OCI-M1 (cell line): ENCODE measurements around the gene ODF4.
A peak's percentile ranks its signal among the peaks of the same experiment; 100 is the strongest.
"Not testable (repeated sequence)": the region's sequence is repeated elsewhere in the genome, so short reads cannot be mapped to it uniquely, and the experiment has no call there.

Experiments used
- DNase-seq: peaks from one replicate; lab custom pipeline; 2025; lab: John Stamatoyannopoulos, UW

The ODF4 gene

DNA sequence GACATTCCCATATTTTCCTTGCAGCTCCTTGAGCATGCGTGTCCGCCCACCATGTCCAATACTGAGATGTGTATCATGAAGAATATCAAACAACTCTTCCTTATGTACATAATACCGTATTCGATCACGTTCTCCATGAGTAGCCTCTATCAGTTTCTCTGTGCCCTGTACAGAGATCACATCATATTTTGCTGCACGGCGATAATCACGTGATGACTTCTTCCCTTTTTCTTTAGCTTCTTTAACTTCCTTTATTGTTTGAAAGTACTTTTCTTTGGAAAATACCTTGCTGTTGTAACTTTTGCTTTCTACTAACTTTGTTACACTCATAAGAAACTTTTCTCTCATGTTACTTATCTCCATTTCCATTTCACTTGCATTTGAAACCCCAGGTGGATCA lies 30.3 kb downstream of the ODF4 start:
- DNase-seq = peak; percentile 73

- DNase-seq = no peak
Observed at GRCh38 chr17:8371786-8372185, 32.1 kb downstream of the ODF4 start.

DNA sequence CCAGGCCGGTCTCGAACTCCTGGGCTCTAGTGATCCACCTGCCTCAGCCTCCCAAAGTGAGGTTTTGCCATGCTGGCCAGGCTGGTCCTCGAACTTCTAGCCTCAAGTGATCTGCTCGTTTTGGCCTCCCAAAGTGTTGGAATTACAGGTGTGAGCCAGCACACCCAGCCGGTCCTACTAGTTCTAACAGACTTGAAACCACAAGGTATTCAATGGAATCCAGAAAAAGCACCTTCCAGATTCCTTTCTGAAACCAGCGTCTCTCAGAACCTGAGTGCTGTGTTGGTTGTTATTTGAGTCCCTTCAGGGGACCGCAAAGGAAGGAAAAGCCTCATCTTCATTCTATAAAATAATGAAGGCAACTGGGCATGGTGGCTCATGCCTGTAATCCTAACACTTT lies 32.8 kb downstream of the ODF4 start:
- no peak for DNase-seq

- DNase-seq = not testable (repeated sequence)
Observed at GRCh38 chr17:8373856-8374255, 34.2 kb downstream of the ODF4 start.

GRCh38 chr17:8375738-8376259 lies 36.2 kb downstream of the ODF4 start:
- no peak for DNase-seq

DNA sequence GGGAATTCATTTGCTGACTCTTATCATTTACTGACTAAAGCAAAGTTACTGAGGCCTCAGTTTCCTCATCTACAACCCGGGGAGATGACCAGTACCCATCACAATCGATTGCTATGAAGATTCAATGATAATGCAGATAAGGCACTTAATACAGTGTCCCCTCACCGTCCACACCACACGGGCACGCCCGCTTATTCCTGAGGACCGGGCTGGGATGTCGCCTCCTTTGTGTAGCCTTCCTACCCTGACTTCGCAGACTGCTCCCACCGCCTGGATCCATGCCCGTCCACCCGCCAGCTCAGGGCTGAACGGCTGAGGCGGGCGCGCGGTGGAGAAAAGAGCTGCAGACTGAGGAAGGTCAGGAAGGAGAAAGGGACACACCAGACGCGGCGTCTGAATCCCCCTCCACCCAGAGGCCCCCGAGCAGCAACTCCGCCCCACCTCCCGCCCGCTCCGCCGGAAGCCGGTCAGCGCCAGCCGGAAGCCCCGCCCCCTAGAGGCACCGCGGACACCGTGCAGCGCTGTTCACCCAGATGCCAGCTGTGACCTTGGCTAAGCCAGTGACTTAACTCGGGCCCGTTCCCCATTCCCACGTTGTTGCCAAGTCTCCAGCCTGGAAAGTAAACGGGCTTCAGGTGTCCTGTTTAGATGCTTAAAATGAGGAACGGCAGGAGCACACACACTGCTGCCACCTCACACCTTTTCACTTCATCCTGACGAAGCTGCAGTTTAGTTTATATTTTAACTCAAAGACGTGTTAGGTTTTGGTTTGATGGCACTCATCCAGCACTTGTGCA lies 36.8 kb downstream of the ODF4 start, which contains the start of gene KRABD2:
Gene KRABD2, minus strand, starts transcription at position 434 of the 797 bp plus-strand sequence.
- peak; percentile 93 for DNase-seq

GRCh38 chr17:8377422-8377821 lies 37.8 kb downstream of the ODF4 start:
- DNase-seq = no peak

DNA sequence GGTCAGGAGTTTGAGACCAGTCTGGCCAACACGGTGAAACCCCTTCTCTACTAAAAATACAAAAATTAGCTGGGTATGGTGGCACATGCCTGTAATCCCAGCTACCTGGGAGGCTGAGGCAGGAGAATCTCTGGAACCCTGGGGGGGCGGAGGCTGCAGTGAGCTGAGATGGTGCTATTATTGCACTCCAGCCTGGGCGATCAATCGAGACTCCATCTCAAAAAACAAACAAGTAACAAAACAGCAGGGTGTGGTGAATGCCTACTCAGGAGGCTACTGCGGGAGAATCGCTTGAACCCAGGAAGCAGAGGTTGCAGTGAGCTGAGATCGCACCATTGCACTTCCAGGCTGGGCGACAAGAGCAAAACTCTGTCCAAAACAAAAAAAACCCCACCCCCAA lies 38.5 kb downstream of the ODF4 start:
- DNase-seq = not testable (repeated sequence)

DNA sequence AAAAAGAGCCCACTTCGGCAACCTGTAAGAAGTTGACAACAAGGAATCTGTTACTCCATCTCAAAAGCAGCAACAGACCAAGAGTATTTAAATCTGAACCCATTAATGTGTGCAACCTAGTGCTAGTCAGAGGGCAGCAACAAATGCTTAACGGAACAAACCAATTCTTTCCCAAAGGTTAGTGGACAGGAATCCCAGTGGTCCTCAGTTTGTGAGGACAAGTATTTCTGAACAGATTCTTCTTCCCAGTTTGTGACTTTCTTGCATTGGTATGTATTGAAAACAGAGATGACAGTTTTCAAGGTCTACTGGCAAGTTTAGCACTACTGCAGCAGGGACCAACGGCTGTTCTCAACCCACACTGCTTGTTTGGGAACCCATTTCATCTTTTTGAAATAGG lies 40.4 kb downstream of the ODF4 start:
- DNase-seq = no peak

- DNase-seq = no peak
Observed at GRCh38 chr17:8382052-8382879, 42.6 kb downstream of the ODF4 start.

- DNase-seq = no peak
Observed at GRCh38 chr17:8382880-8383142, 43.2 kb downstream of the ODF4 start.

GRCh38 chr17:8383143-8383822 lies 43.6 kb downstream of the ODF4 start, which contains the start of gene RPL26:
Gene RPL26 (minus strand): TSS chr17:8383193. CDS start chr17:8382310, 883 bp downstream.
- DNase-seq = peak; percentile 100

- DNase-seq = no peak
Observed at GRCh38 chr17:8384801-8385378, 45.2 kb downstream of the ODF4 start.

DNA sequence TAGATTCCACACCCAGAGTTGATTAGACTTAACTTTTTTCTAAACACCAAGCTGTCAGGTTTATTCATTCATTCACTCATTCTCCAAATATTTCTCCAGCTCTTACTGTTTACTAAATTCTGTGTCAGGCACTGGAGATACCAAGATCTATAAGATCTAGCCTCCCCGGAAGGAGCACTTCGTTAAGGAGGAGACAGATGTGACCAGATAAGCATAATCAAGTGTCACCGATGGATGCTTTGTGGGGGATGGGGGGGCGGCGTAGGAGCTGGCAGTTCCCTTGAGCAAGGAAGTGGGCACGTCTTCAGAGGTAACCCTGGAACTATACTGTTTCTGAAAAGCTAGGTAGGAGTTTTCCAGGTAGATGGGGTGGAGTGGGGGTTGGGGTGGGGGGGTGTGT lies 47.2 kb downstream of the ODF4 start:
- DNase-seq = peak; percentile 42

- no peak for DNase-seq
Observed at GRCh38 chr17:8387914-8388651, 48.4 kb downstream of the ODF4 start.

- no peak for DNase-seq
Observed at GRCh38 chr17:8391711-8392110, 52.1 kb downstream of the ODF4 start.

GRCh38 chr17:8392274-8392673 lies 52.6 kb downstream of the ODF4 start:
- DNase-seq = no peak

GRCh38 chr17:8392674-8393469 lies 53.2 kb downstream of the ODF4 start:
- no peak for DNase-seq

GRCh38 chr17:8393470-8394231 lies 54.0 kb downstream of the ODF4 start:
- DNase-seq = no peak

DNA sequence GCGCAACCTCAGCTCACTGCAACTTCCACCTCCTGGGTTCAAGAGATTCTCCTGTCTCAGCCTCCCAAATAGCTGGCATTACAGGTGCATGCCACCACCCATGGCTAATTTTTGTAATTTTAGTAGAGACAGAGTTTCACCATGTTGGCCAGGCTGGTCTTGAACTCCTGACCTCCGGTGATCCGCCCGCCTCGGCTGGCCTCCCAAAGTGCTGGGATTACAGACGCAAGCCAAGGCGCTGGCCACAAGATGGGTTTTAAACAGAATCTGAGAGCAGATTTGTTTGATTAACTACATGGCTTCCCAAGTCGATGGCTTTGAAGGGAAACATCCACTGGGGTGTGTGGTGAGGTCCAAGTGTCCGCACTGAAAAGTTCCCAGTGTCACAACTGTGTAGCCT lies 54.9 kb downstream of the ODF4 start:
- not testable (repeated sequence) for DNase-seq
